Panc1 (cell line): ENCODE data around the gene SMAD3. TPM values are rescaled to one million over a fixed set of nuclear protein-coding genes. Genes with fewer than 3 reads are reported as not detected.

Source experiments
- ATAC-seq: fragments of 200-7000 bp; cut with Tn5 transposase; 2 replicates; pipeline ENCODE4 v1.9.1; 2020; ENCODE audit warnings: mild to moderate bottlenecking, moderate library complexity
- BruUV-seq: library from RNA; stranded (reverse); fragments of 400-500 nt; replicated peaks from 2 replicates; lab custom pipeline; 2021; lab: Mats Ljungman, UMichigan
- CTCF ChIA-PET: fragments of 300-600 bp; sonication (Branson Sonifier 250); formaldehyde crosslinking; loops from one replicate; lab custom pipeline; 2022; ENCODE audit warnings: antibody characterized with exemption; lab: Charles Lee
- POLR2A ChIA-PET: fragments of 300-600 bp; sonication (Branson Sonifier 250); formaldehyde crosslinking; loops from one replicate; lab custom pipeline; 2022; ENCODE audit warnings: antibody characterized with exemption; lab: Charles Lee
- DNase-seq: peaks from one replicate; pipeline ENCODE4 v3.0.0-alpha.2; 2010; ENCODE audit warnings: low read depth, low spot score
- H3K27ac ChIP-seq: 2 replicates; pipeline ENCODE4 v1.5.1; 2011; ENCODE audit warnings: mild to moderate bottlenecking, low read length, inconsistent platforms
- H3K27me3 ChIP-seq: fragments of 200-500 bp; sonication (Bioruptor generic); 2 replicates; pipeline ENCODE4 v1.6.0; 2014; ENCODE audit warnings: low read length, inconsistent platforms; ENCODE audit not compliant: control insufficient read depth, insufficient read depth
- H3K36me3 ChIP-seq: fragments of 200-500 bp; sonication (Bioruptor generic); 2 replicates; pipeline ENCODE4 v1.5.1; 2014; ENCODE audit warnings: inconsistent platforms, mild to moderate bottlenecking, low read length, moderate library complexity; ENCODE audit not compliant: control insufficient read depth, insufficient read depth
- H3K4me1 ChIP-seq: 2 replicates; pipeline ENCODE4 v1.5.1; 2011; ENCODE audit warnings: inconsistent platforms, mild to moderate bottlenecking, low read length, moderate library complexity; ENCODE audit not compliant: control insufficient read depth, insufficient read depth
- H3K4me3 ChIP-seq, 2 experiments: 2 replicates each; pipeline ENCODE4 v1.5.1; 2011 to 2012; ENCODE audit warnings: low read depth in 2 of 2, low read length in 2 of 2, mild to moderate bottlenecking in 2 of 2, inconsistent platforms in 1 of 2, moderate library complexity in 1 of 2
- H3K9me3 ChIP-seq: fragments of 200-500 bp; sonication (Bioruptor generic); 2 replicates; pipeline ENCODE4 v1.5.1; 2014; ENCODE audit warnings: low read depth, mild to moderate bottlenecking, inconsistent platforms, low read length, moderate library complexity; ENCODE audit not compliant: control insufficient read depth, insufficient read depth
- POLR2AphosphoS5 ChIP-seq: IDR thresholded peaks from 2 replicates; pipeline ENCODE4 v1.6.1; 2012; ENCODE audit warnings: mild to moderate bottlenecking, low read depth, low read length, moderate library complexity
- SIN3A ChIP-seq: IDR thresholded peaks from 2 replicates; pipeline ENCODE4 v1.6.1; 2012; ENCODE audit warnings: low read depth, mild to moderate bottlenecking, low read length, moderate library complexity, borderline replicate concordance; ENCODE audit not compliant: insufficient read depth
- TCF7L2 ChIP-seq: IDR thresholded peaks from 2 replicates; pipeline ENCODE4 v1.6.1; 2011; ENCODE audit warnings: mild to moderate bottlenecking, low read depth, low read length, inconsistent platforms
- in situ Hi-C: cut with HindIII; loops from 2 replicates; pipeline ENCODE4 v1.10.0; 2016; ENCODE audit warnings: low sequenced_read_pairs, low pct_unique_long_range_greater_than_20kb
- intact Hi-C: fragments of 100-400 bp; cut with micrococcal nuclease; formaldehyde crosslinking; loops from one replicate; pipeline ENCODE4 v1.10.0; 2022; ENCODE audit not compliant: unreplicated experiment
- total RNA-seq: library from RNA; stranded (reverse); gene quantifications from one replicate; pipeline ENCODE4 v1.2.1, GENCODE V29; 2021; ENCODE audit not compliant: unreplicated experiment
- TF ChIP-seq, protein P1 (sequence below): fragments of 450-650 bp; IDR thresholded peaks from 2 replicates; pipeline ENCODE4 v1.5.1; 2017; ENCODE audit warnings: mild to moderate bottlenecking
- TF ChIP-seq, protein P2 (sequence below), 2 experiments: IDR thresholded peaks; 2 replicates each; pipeline ENCODE4 v1.6.1; 2011 to 2012; ENCODE audit warnings: low read depth in 2 of 2, control low read depth in 1 of 2, low read length in 1 of 2, mild to moderate bottlenecking in 1 of 2, moderate library complexity in 1 of 2; ENCODE audit not compliant: insufficient read depth in 1 of 2

The SMAD3 gene
- total RNA-seq, 1 experiment from 2014 or later = 394 TPM

DNA sequence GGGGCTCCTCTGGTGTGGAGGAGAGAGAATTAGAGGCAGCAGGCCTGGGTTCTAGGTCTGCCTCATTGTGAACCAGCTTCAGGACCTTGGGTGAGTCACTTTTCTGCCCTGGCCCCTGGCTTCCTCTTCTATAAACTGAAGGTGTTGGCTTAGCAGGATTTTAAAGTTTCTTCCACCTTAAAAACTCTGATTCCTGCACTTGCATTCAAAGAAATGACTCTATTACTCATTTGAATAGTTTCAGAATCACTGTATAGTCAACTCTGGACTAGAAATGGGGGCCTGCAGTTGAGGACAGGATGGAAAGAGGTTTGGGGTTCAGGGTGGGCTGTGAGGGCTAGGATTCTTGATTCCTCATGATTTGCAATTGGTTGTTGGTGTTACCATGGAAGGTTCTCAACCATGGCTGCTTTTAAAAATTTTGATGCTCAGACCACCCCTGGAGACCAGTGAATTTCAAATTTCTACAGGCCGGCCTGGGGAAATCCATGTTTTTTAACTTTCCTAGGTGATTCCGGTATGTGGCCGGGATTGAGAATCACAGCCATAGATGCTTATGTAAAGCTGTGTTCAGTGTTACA is 19.9 kb downstream of the SMAD3 start:
- in situ Hi-C loops = no loop called here

DNA sequence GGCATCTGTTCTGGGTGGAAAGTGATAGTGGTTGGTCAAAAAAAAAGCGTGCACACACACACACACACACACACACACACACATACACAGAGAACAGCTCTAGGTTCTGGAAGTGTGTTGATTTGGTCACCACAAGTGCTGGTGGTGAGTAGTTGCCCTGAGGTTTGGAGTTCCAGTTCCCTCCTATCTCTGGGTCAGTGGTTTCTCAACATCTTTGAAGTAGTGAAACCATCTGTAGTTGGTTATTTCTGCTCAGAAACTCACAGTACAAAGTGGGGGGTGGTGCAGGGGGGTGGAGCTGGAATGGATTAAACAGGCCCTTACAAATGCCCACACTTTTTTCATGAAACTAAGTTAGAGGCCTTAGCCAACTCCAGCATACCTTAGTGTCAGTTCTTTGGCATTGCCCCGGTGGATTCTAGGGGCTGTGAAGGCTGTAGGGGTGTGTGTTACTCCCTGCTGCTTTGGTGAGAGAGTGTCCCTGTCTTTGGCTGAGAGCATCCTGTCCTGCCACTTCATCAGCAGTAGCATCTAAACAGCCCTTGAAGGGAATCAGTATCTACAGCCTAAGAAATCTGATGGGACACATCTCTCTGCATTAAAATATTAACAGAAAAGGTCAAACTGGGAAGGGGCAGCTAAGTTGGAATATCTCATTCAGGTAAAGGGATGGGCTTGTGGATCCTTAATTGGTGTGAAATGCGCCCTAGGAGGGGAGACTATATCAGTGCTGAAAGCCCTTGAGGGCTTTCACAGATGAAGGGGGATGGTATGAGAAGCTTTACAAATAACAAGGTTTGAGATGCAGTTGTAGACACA is 20.6 kb downstream of the SMAD3 start:
- ATAC-seq (no peak), DNase-seq (no peak)
- Histone ChIP-seq H3K36me3 (no peaks in the 10 kb centered on the region; the same call in 1 of the 2 replicates), H3K4me3 (no peak overlapping the region), H3K27ac (peak overlapping the region; percentile 100), H3K9me3 (no peaks in the 10 kb centered on the region), H3K27me3 (no peaks in the 10 kb centered on the region), H3K4me1 (peaks cover 100% of the 10 kb centered on the region)
- TF ChIP-seq TCF7L2 = no peak
- TF ChIP-seq, protein P1, sequence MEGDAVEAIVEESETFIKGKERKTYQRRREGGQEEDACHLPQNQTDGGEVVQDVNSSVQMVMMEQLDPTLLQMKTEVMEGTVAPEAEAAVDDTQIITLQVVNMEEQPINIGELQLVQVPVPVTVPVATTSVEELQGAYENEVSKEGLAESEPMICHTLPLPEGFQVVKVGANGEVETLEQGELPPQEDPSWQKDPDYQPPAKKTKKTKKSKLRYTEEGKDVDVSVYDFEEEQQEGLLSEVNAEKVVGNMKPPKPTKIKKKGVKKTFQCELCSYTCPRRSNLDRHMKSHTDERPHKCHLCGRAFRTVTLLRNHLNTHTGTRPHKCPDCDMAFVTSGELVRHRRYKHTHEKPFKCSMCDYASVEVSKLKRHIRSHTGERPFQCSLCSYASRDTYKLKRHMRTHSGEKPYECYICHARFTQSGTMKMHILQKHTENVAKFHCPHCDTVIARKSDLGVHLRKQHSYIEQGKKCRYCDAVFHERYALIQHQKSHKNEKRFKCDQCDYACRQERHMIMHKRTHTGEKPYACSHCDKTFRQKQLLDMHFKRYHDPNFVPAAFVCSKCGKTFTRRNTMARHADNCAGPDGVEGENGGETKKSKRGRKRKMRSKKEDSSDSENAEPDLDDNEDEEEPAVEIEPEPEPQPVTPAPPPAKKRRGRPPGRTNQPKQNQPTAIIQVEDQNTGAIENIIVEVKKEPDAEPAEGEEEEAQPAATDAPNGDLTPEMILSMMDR = no peak
- no peak for TF ChIP-seq POLR2AphosphoS5
- TF ChIP-seq, protein P2, sequence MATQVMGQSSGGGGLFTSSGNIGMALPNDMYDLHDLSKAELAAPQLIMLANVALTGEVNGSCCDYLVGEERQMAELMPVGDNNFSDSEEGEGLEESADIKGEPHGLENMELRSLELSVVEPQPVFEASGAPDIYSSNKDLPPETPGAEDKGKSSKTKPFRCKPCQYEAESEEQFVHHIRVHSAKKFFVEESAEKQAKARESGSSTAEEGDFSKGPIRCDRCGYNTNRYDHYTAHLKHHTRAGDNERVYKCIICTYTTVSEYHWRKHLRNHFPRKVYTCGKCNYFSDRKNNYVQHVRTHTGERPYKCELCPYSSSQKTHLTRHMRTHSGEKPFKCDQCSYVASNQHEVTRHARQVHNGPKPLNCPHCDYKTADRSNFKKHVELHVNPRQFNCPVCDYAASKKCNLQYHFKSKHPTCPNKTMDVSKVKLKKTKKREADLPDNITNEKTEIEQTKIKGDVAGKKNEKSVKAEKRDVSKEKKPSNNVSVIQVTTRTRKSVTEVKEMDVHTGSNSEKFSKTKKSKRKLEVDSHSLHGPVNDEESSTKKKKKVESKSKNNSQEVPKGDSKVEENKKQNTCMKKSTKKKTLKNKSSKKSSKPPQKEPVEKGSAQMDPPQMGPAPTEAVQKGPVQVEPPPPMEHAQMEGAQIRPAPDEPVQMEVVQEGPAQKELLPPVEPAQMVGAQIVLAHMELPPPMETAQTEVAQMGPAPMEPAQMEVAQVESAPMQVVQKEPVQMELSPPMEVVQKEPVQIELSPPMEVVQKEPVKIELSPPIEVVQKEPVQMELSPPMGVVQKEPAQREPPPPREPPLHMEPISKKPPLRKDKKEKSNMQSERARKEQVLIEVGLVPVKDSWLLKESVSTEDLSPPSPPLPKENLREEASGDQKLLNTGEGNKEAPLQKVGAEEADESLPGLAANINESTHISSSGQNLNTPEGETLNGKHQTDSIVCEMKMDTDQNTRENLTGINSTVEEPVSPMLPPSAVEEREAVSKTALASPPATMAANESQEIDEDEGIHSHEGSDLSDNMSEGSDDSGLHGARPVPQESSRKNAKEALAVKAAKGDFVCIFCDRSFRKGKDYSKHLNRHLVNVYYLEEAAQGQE (IDR thresholded peaks at IDR 0.05; ENCODE audit: insufficient read depth in 1 of 2, low read depth in 2 of 2, low read length in 1 of 2) = no peak
- TF ChIP-seq SIN3A = no peak
- intact Hi-C loops = no loop called here
- CTCF ChIA-PET = no interaction called here
- POLR2A ChIA-PET = interaction anchor here (0.7 kb wide), 2 partner anchors 38 to 141 kb away, joined by 3 read pairs; no protein-coding TSS in a partner anchor
- in situ Hi-C loops = no loop called here
- BruUV-seq = TSS peak; percentile 2

More for the DNA sequence above, 19.9 kb downstream of the SMAD3 start:
- no peak for DNase-seq
- H3K4me3 ChIP-seq = peak overlapping the region in 1 of 2 experiments; percentile 25; a peak in 1 of 4 replicates
- TF ChIP-seq POLR2AphosphoS5 = no peak
- peaks cover 100% of the 10 kb centered on the region for H3K4me1 ChIP-seq
- no peaks in the 10 kb centered on the region for H3K9me3 ChIP-seq
- intact Hi-C loops = no loop called here
- ChIA-PET POLR2A (interaction anchor here (0.7 kb wide), 1 partner anchor 39 kb away, joined by 3 read pairs; no protein-coding TSS in a partner anchor), CTCF (no interaction called here)
- BruUV-seq = no TSS peak
- H3K27ac ChIP-seq = peak overlapping the region; percentile 100
- H3K27me3 ChIP-seq = no peaks in the 10 kb centered on the region
- H3K36me3 ChIP-seq = peaks cover 4% of the 10 kb centered on the region; the same call in 1 of the 2 replicates
- no peak for ATAC-seq
